Gastroesophageal sphincter (tissue), 3 donors: ENCODE data around the gene FOXL3.

ENCODE experiments used
- POLR2A ChIP-seq, 2 donors: fragments of 450-650 bp; IDR thresholded peaks; one replicate each; pipeline ENCODE4 v1.6.1; 2017; ENCODE audit warnings: antibody characterized with exemption in 2 of 2, mild to moderate bottlenecking in 2 of 2, moderate library complexity in 1 of 2
- TF ChIP-seq, protein P1 (sequence below), 4 experiments: fragments of 200-600 bp in 2 of 4; fragments of 450-650 bp in 2 of 4; sonication (generic) in 1 of 4; IDR thresholded peaks; one replicate each; pipeline ENCODE4 v1.5.1; 2017 to 2019; ENCODE audit warnings: antibody characterized with exemption in 4 of 4, mild to moderate bottlenecking in 2 of 4, moderate library complexity in 2 of 4

DNA sequence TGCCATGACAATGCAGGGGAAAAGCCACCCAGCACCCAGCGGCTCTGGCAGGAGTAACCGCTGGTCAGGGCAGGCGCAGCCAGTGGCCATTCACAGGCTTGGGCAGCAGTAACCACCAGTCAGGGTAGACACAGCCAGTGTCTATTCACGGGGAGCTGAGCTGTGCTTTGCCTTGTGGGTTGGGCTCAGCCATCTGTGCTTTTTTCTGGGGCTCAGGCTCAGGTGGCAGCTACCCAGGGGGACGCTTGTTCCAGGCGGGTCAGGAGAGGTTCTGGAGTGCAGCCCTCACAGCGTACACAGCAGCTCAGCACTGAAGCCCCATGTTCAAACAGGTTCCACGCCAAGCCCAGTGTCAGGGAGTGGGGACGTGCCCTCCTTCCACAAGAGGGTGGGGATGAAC is 28.5 kb downstream of the FOXL3 start:
- TF ChIP-seq POLR2A (IDR thresholded peaks at IDR 0.05): no peak
- TF ChIP-seq, protein P1, sequence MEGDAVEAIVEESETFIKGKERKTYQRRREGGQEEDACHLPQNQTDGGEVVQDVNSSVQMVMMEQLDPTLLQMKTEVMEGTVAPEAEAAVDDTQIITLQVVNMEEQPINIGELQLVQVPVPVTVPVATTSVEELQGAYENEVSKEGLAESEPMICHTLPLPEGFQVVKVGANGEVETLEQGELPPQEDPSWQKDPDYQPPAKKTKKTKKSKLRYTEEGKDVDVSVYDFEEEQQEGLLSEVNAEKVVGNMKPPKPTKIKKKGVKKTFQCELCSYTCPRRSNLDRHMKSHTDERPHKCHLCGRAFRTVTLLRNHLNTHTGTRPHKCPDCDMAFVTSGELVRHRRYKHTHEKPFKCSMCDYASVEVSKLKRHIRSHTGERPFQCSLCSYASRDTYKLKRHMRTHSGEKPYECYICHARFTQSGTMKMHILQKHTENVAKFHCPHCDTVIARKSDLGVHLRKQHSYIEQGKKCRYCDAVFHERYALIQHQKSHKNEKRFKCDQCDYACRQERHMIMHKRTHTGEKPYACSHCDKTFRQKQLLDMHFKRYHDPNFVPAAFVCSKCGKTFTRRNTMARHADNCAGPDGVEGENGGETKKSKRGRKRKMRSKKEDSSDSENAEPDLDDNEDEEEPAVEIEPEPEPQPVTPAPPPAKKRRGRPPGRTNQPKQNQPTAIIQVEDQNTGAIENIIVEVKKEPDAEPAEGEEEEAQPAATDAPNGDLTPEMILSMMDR (IDR thresholded peaks at IDR 0.05): no peak
